CD1c-positive myeloid dendritic cell (primary cell): Measurements from ENCODE around the gene IGFN1.

Experiments
- DNase-seq: peaks from one replicate; pipeline ENCODE4 v3.0.0-alpha.2; 2016; ENCODE audit errors: extremely low spot score

Gene IGFN1

DNA sequence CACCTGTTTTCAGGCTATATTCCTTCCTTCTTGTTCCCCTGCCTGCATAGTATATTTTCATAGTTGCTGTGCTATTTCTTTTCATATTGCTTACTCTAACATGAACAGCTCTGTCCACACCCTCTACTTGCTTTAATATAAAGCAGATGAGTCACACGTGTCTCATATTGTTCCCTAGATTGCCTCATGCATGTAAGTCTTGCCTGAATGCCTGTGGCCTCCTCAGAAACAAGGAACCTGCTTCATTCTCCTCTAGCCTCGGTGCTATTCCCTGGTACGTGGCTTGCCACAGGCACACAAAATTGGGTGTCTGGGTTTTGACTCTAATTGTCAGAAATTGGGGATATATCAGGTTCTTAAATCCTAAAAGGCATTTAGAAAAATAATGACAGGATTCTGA lies 76.2 kb downstream of the IGFN1 start:
- DNase-seq = no peak

DNA sequence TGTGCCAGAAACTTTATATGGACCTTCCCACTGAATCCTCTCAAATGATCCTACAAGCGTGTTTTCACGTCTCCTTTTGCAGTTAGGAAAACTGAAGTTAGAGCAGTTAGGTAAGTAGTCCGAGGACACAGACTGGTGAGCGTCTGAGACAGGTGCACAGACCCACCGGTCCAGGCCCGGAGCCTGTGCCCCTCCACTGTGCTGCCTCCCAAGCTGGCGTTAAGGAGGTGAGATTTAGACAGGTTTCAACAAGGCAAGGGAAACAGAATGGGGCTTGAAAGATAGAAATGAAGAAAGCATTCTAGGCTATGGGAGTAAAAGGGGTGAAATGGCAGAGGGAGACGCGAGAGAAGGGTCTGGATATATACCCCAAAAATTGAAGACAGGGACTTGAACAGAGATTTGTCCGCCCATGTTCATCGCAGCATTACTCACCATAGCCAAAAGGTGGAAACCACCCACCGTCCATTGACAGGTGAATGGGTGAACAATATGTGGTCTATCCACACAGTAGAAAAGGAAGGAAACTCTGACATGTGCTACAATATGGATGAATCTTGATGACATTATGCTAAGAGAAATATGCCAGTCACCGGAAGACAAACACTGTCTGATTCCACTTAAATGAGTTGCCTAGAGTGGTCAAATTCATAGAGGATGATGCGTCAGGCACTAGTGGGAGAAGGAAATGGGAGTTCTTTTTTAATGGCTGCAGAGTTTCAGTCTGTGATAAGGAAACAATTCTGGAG lies 77.0 kb downstream of the IGFN1 start:
- DNase-seq = no peak

DNA sequence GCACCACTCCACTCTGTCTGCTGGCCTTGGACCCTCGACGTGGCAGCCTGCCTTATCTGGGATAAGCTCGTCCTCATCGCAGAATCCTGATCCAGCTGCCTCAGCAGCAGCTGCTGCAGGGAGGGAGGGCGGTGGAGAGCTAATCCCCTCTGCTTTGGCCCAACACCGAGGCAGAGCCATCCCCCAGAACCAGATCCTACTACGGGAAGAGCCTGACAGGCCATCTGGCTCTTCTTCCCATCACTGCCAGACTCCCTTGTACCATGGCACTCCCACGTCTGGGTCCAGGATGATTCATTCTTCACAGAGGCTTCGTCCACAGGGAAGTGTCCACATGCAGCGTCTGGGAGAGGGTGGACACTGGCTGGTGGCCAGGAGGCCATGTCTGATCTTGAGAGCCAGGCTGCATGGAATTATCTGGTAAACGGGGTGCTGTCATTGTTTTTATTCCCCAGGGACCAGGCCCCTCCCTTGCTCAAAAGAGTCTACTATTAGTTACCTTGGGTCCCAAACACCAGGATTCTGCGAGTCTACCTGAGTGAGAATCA lies 78.1 kb downstream of the IGFN1 start:
- DNase-seq = no peak

DNA sequence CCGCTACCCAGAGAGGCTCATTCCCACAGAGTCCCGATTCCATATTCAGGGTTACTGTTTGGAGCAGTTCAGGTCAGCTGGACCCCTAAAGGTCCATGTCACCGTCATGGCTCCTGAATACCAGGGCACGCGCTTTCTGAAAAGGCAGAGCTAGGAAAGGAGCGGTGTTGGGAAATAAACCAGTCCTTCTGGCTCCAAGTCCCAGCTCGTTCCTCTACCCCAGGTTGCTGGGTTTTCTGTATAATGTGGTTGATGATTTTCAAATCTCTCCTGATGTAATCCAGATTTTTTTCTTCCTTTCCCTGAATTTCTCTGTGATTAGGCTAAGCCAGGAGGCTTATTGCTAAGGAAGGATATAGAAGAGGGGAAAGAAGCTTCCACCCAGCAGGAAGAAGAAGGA lies 78.7 kb downstream of the IGFN1 start:
- DNase-seq = no peak

DNA sequence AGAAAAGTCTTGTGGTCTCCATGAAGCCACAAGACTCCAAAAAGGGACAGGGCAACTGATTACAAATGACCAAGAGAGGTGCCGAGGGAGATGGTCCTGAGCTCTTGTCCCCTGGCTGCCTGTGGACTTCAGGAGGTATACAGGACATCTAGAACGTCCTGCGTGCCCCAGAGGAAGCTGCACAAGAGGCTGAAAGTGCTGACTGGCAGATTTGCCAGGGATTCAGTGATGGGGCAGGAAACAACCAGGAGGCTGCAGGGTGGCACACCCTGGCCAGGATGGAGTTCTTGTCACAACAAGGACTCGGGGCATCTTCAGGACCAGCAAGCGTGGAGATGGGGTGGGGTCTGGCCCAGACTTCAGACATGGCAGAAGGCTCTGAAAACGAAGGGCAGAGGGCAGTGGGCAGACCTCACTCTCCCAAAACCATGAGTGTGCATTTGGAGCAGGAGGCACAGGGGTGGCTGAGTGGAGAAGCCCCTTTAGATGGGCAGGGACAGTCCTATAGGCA lies 79.3 kb downstream of the IGFN1 start:
- no peak for DNase-seq

DNA sequence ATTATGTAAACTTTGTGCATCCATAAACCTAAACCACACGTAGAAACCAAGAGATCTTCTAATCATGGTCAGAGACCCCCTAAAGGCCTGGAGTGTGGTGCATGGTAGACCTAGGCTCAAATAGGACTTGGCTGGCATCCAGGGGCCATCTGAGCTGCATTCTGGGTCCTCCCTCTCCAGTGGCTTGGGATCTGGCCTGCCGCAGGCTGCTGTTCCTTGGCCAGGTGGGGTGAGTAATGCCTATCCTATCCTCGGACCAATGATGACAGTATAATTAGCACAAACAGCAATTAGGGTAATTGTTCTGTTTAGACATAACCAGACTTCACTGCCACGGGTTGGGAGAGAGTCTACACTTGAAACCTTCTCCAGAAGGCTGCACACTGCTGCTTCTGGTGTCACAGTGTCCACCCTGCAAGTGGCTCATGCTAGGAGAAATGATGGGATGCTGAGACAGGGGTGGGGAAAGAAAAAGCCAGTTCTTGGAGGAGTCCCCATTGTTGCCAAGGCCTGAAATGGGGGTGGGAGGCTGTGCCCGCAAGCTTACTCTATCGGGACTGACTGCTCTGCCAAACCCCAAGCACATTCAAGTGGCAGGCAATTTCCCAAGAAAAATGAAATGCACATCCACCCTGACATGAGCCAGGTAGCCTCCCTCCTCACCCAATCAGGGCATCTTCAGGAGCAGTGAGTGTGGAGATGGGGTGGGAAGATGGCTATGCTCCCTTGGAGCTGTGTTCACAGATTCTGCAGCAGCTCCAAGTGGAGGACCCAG lies 80.2 kb downstream of the IGFN1 start:
- DNase-seq = no peak

DNA sequence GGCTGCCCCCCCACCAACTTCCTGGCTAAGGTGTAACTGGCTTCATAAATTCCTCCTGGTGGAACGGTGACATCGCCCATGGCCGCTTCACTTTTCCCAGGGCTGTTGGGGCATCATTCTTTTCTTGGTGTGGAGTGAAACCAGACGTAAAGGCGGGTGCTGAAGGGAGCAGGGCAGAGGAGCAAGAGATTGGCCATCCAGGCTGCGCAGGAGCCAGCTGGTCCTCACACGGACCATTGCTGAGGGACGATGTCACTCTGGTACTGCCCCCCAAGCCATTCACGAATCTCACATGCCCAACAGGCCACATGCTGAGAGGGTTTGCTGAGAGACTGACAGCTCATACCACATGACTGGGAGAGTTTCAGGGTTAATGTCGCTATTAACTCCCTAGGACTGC lies 82.2 kb downstream of the IGFN1 start:
- no peak for DNase-seq

DNA sequence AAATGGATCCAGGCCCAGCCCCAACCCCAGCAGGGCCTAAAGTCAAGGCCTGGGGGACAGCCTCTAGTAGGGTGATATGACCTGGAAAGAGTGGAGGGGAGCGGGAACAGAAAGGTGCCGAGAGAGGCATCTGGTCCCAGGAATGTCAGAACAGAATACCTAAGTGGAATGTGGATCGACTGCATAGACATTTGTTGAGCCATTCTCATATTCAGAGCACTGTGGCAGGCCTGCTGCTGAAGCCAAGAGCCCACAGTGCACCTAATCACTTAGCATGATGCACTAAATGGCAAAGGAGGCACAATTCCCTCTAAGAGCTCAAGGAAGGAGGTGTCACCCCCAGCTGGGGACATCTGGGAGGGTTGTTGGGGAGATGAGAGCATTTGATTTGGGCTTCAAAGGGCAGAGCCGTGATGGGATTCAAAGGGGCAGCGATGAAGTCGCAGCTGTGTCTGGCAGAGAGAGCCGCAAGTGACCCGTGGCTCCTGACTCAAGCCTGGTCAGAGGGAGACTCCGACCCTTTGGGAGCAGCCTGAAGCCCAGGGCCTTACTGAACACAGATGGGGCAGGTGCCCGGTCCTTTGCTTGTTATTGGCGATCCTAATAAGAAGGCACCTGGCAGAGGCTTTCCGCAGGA lies 84.1 kb downstream of the IGFN1 start:
- no peak for DNase-seq

DNA sequence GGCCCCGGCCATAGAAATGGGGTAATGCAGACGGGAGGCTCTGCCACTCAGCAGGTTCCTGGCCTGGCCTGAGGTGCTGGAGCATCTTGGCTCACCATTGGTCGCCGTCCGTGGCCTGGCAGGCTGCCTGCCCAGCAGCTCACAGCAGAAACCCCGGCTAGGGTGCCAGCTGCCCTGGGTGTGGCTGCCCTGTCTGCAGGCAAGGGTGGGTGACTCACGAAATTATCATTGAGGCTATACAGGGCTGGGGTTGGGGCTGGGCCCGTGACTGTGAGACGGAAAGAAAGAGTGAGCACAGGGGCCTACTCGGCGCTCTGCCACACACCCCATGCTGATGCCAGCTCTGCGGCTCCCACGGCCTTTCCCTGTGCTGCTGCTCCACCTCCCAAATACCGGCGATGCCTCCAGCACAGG lies 84.6 kb downstream of the IGFN1 start:
- no peak for DNase-seq

DNA sequence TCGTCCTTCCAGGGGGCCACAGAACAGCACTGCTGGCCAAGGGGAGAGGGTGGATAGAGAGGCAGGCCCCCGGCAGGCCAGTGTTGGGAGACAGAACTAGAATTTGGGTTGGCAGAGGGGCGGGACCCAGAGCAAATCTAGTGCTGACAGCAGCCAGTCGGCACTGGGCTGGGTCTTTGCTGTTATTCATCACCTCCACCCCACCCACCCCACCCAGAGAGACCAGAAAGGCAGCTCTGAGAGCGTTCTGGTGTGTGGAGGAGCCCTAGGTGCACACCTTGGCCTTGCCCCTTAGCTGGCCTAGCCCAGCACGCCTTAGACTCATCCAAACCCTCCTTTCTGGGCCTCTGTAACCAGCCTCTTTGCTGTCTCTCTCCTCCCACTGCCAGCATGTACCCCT lies 86.3 kb downstream of the IGFN1 start:
- no peak for DNase-seq

DNA sequence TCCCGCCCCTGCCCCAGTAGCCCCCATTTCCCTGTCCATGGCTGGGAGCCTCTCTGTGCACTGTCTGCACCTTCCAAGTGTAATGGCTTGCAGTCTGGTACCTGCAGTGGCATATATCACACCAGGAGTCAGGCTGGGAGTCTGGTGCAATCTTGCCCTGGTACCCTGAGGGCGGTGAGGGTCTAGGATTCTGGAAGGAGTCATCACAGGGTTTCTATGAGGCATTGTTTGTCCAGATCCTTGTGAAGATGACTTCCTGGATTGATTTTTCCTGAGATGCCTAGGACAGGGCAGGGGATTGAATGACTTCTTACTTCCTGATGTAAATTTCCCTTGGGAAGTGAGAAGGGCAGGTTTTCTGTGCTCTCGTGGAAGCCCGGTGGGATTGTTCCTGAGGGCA lies 86.8 kb downstream of the IGFN1 start:
- DNase-seq = no peak
